Mesenchymal stem cell (in vitro differentiated cells and primary cell): ENCODE data around the gene COL9A1.

Source experiments
- DNase-seq: peaks from one replicate; pipeline ENCODE4 v3.0.0-alpha.2; 2013
- H2AFZ ChIP-seq: one replicate; pipeline ENCODE4 v1.6.1; 2013; ENCODE audit warnings: low read depth, mild to moderate bottlenecking, control low read depth, inconsistent platforms, low read length, moderate library complexity
- H2AK5ac ChIP-seq: 2 replicates; pipeline ENCODE4 v1.6.1; 2013; ENCODE audit warnings: low read length, moderate library complexity, mild to moderate bottlenecking, inconsistent platforms; ENCODE audit not compliant: severe bottlenecking
- H2BK120ac ChIP-seq: one replicate; pipeline ENCODE4 v1.6.1; 2013; ENCODE audit warnings: low read depth, mild to moderate bottlenecking, inconsistent platforms, low read length, moderate library complexity
- H2BK12ac ChIP-seq, 2 experiments: one replicate each; pipeline ENCODE4 v1.6.1; 2013; ENCODE audit warnings: inconsistent platforms in 2 of 2, low read length in 2 of 2, mild to moderate bottlenecking in 2 of 2, moderate library complexity in 2 of 2, control low read depth in 1 of 2
- H2BK15ac ChIP-seq: one replicate; pipeline ENCODE4 v1.6.1; 2013; ENCODE audit warnings: mild to moderate bottlenecking, low read depth, inconsistent platforms; ENCODE audit not compliant: poor library complexity, severe bottlenecking
- H2BK5ac ChIP-seq: 2 replicates; pipeline ENCODE4 v1.6.1; 2013; ENCODE audit warnings: low read depth, mild to moderate bottlenecking, low read length, control low read depth, inconsistent platforms; ENCODE audit not compliant: poor library complexity, severe bottlenecking
- H3K14ac ChIP-seq, 2 experiments: one replicate each; pipeline ENCODE4 v1.6.1; 2013; ENCODE audit warnings: inconsistent platforms in 2 of 2, low read length in 2 of 2, control low read depth in 1 of 2, mild to moderate bottlenecking in 1 of 2, moderate library complexity in 1 of 2
- H3K18ac ChIP-seq, 2 experiments: one replicate each; pipeline ENCODE4 v1.6.1; 2013; ENCODE audit warnings: inconsistent platforms in 2 of 2, low read length in 2 of 2, control low read depth in 1 of 2, low read depth in 1 of 2, mild to moderate bottlenecking in 1 of 2
- H3K23ac ChIP-seq, 2 experiments: one replicate each; pipeline ENCODE4 v1.6.1; 2013; ENCODE audit warnings: inconsistent platforms in 2 of 2, low read length in 2 of 2, mild to moderate bottlenecking in 2 of 2, moderate library complexity in 2 of 2, control low read depth in 1 of 2
- H3K27ac ChIP-seq: 2 replicates; pipeline ENCODE4 v1.5.1; 2013; ENCODE audit warnings: mild to moderate bottlenecking, moderate library complexity, low read length, control low read depth, inconsistent platforms; ENCODE audit not compliant: poor library complexity, severe bottlenecking
- H3K27me3 ChIP-seq, 2 experiments: 2 replicates each; pipeline versions ENCODE4 v1.6.1 to v1.7.0; 2013; ENCODE audit warnings: low read length in 2 of 2, mild to moderate bottlenecking in 2 of 2, moderate library complexity in 2 of 2, control low read depth in 1 of 2, inconsistent platforms in 1 of 2; ENCODE audit not compliant: control insufficient read depth in 1 of 2, insufficient read depth in 1 of 2
- H3K36me3 ChIP-seq, 2 experiments: 2 replicates each; pipeline versions ENCODE4 v1.6.1 to v1.7.0; 2013; ENCODE audit warnings: low read length in 2 of 2, control low read depth in 1 of 2, inconsistent platforms in 1 of 2, low read depth in 1 of 2, mild to moderate bottlenecking in 1 of 2; ENCODE audit not compliant: insufficient read depth in 2 of 2, control insufficient read depth in 1 of 2
- H3K4ac ChIP-seq, 2 experiments: one replicate each; pipeline ENCODE4 v1.6.1; 2013; ENCODE audit warnings: inconsistent platforms in 2 of 2, low read length in 2 of 2, mild to moderate bottlenecking in 2 of 2, moderate library complexity in 2 of 2, control low read depth in 1 of 2, low read depth in 1 of 2
- H3K4me1 ChIP-seq: 2 replicates; pipeline ENCODE4 v1.6.1; 2013; ENCODE audit warnings: low read depth, low read length, control low read depth; ENCODE audit not compliant: control insufficient read depth, insufficient read depth
- H3K4me2 ChIP-seq: 2 replicates; pipeline ENCODE4 v1.6.1; 2013; ENCODE audit warnings: low read length, mild to moderate bottlenecking, inconsistent platforms; ENCODE audit not compliant: poor library complexity, severe bottlenecking
- H3K4me3 ChIP-seq, 2 experiments: 2 replicates each; pipeline versions ENCODE4 v1.5.1 to v1.7.0; 2013; ENCODE audit warnings: low read length in 2 of 2, mild to moderate bottlenecking in 2 of 2, control low read depth in 1 of 2, low read depth in 1 of 2; ENCODE audit not compliant: insufficient read depth in 1 of 2
- H3K79me1 ChIP-seq: replicated peaks from 2 replicates; pipeline ENCODE4 v1.6.1; 2013; ENCODE audit warnings: mild to moderate bottlenecking, control low read depth, low read length, inconsistent platforms; ENCODE audit not compliant: poor library complexity, severe bottlenecking
- H3K9ac ChIP-seq: 2 replicates; pipeline ENCODE4 v1.7.0; 2013; ENCODE audit warnings: mild to moderate bottlenecking, low read length, moderate library complexity
- H3K9me3 ChIP-seq: 2 replicates; pipeline ENCODE4 v1.7.0; 2013; ENCODE audit warnings: mild to moderate bottlenecking, low read length; ENCODE audit not compliant: control insufficient read depth
- H4K8ac ChIP-seq: one replicate; pipeline ENCODE4 v1.6.1; 2013; ENCODE audit warnings: inconsistent platforms, mild to moderate bottlenecking, low read length, moderate library complexity
- H4K91ac ChIP-seq: one replicate; pipeline ENCODE4 v1.6.1; 2013; ENCODE audit warnings: mild to moderate bottlenecking, low read length, inconsistent platforms
- WGBS: methylation state at CpG from one replicate; pipeline ENCODE4 v1.1.7; 2013; ENCODE audit warnings: mixed read lengths; 5-methylcytosine and 5-hydroxymethylcytosine counted together

COL9A1 gene

GRCh38 chr6:70270287-70271005, 32.4 kb downstream of the COL9A1 start:
- no peaks in the 10 kb centered on the region for H3K79me1 ChIP-seq
- H3K4me1 ChIP-seq = peaks cover 3% of the 10 kb centered on the region
- H3K9me3 ChIP-seq = no peaks in the 10 kb centered on the region
- no peak overlapping the region for H2BK15ac ChIP-seq
- no peak overlapping the region for H4K91ac ChIP-seq
- H2AFZ ChIP-seq = no peak overlapping the region
- no peak overlapping the region for H2BK120ac ChIP-seq
- H3K23ac ChIP-seq = no peak overlapping the region
- H3K14ac ChIP-seq = no peak overlapping the region
- DNase-seq = no peak
- peaks cover 4 to 7% of the 10 kb centered on the region in 2 experiments for H3K27me3 ChIP-seq
- no peak overlapping the region for H3K4ac ChIP-seq
- no peak overlapping the region for H2BK12ac ChIP-seq
- no peak overlapping the region for H3K9ac ChIP-seq
- H3K27ac ChIP-seq = no peak overlapping the region
- H4K8ac ChIP-seq = no peak overlapping the region
- 75% methylated on average over 7 of the region's 8 CpGs for WGBS
- no peak overlapping the region for H2AK5ac ChIP-seq
- H2BK5ac ChIP-seq = no peak overlapping the region
- H3K4me2 ChIP-seq = no peak overlapping the region
- H3K4me3 ChIP-seq = no peak overlapping the region
- H3K36me3 ChIP-seq = no peaks in the 10 kb centered on the region
- H3K18ac ChIP-seq = no peak overlapping the region

GRCh38 chr6:70266142-70266541, 36.7 kb downstream of the COL9A1 start:
- Histone ChIP-seq H2BK5ac (no peak overlapping the region), H3K4me3 (no peak overlapping the region), H3K79me1 (no peaks in the 10 kb centered on the region), H3K4me1 (peaks cover 3% of the 10 kb centered on the region), H2BK12ac (no peak overlapping the region), H4K91ac (no peak overlapping the region), H3K36me3 (no peaks in the 10 kb centered on the region), H3K4me2 (no peak overlapping the region), H2BK120ac (no peak overlapping the region), H4K8ac (no peak overlapping the region), H3K18ac (no peak overlapping the region), H3K4ac (no peak overlapping the region), H2AK5ac (no peak overlapping the region), H2AFZ (no peak overlapping the region), H2BK15ac (no peak overlapping the region), H3K23ac (no peak overlapping the region), H3K9ac (no peak overlapping the region), H3K14ac (no peak overlapping the region), H3K27ac (no peak overlapping the region), H3K9me3 (no peaks in the 10 kb centered on the region), H3K27me3 (peaks cover under 1 to 11% of the 10 kb centered on the region in 2 experiments)
- DNase-seq = no peak
- 38% methylated on average over 1 of the region's 2 CpGs for WGBS

- Histone ChIP-seq H2BK120ac (no peak overlapping the region), H4K8ac (no peak overlapping the region), H3K4me3 (no peak overlapping the region), H3K9ac (no peak overlapping the region), H2AK5ac (no peak overlapping the region), H3K36me3 (no peaks in the 10 kb centered on the region), H2BK15ac (no peak overlapping the region), H3K27ac (no peak overlapping the region), H3K18ac (no peak overlapping the region), H3K23ac (no peak overlapping the region), H3K14ac (no peak overlapping the region), H2BK5ac (no peak overlapping the region), H2BK12ac (no peak overlapping the region), H3K4me2 (no peak overlapping the region), H3K79me1 (no peaks in the 10 kb centered on the region), H3K4ac (no peak overlapping the region), H2AFZ (no peak overlapping the region), H3K9me3 (no peaks in the 10 kb centered on the region), H3K27me3 (peaks cover 0 to 17% of the 10 kb centered on the region in 2 experiments), H4K91ac (no peak overlapping the region), H3K4me1 (no peaks in the 10 kb centered on the region)
- no peak for DNase-seq
Measured at GRCh38 chr6:70264306-70264705, 38.6 kb downstream of the COL9A1 start.

- Histone ChIP-seq H3K9me3 (no peaks in the 10 kb centered on the region), H3K27me3 (peaks cover 0 to 17% of the 10 kb centered on the region in 2 experiments), H4K91ac (no peak overlapping the region), H3K18ac (no peak overlapping the region), H3K23ac (no peak overlapping the region), H3K4me2 (no peak overlapping the region), H3K4me3 (no peak overlapping the region), H2BK12ac (no peak overlapping the region), H3K4me1 (no peaks in the 10 kb centered on the region), H2AK5ac (no peak overlapping the region), H4K8ac (no peak overlapping the region), H3K79me1 (no peaks in the 10 kb centered on the region), H3K36me3 (no peaks in the 10 kb centered on the region), H3K9ac (no peak overlapping the region), H3K4ac (no peak overlapping the region), H3K14ac (no peak overlapping the region), H2BK120ac (no peak overlapping the region), H2BK5ac (no peak overlapping the region), H3K27ac (no peak overlapping the region), H2BK15ac (no peak overlapping the region), H2AFZ (no peak overlapping the region)
- WGBS = 53% methylated on average over 1 of the region's 1 CpG
- no peak for DNase-seq
Measured at GRCh38 chr6:70258483-70258882, 44.4 kb downstream of the COL9A1 start.
